ENCODE measurements around the gene ADGRL3.

The ADGRL3 gene

DNA sequence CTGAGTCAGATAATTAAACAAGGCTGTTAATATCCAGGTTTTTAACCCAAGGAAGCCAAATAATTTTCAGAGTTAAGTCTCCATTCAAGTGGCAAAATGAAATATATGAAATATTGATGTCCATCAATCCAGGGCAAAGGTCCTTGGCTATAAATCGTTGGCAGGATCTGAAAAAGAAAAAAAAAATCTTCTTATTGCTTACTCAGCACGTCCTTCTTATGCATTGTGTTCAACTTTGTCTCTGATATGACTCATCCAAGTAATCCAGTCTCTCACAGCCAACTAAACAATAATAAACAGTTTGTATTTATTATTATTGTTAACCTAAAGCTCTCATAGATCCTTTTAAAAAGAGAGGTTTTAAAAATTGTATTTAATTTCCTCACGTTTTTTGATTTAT is 851.2 kb downstream of the ADGRL3 start:
- no peak for DNase-seq

DNA sequence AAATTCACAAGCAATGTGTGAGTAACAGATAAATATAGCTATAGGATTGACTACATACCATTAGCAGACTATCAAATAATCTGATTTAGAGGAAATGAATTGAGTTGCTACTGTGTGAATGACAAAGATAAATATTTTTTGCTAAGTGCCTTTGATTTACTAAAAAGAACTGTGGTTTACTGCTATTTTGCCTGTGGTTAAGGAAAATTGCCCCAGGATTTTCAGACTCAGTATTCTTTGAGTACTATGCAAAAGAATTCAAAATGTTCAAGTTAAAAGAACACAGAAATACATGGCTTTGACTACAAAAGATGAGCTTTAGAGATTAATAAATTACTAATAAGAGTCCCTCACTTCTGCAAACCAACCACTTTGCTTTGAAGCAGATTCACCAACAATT is 853.8 kb downstream of the ADGRL3 start:
- peak; percentile 3 for DNase-seq

DNA sequence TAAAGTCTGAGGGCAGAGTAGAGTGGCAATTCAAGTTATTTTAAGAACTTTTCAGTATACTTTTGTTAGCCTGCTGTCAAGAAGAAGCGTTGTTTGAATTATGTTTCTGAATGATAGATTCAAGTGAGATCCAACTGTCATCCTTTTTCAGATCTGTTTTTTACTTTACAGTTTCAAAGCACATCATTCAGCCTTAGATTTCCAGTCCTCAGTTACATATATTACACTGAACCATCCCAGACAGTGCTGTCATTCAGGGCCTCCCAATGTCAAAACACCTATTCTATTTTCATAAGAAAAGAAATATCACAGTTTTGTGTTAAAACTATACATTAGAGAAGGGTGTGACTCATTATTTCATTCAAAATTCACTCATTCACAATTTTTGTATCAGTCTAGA is 856.9 kb downstream of the ADGRL3 start:
- DNase-seq, result no peak

DNA sequence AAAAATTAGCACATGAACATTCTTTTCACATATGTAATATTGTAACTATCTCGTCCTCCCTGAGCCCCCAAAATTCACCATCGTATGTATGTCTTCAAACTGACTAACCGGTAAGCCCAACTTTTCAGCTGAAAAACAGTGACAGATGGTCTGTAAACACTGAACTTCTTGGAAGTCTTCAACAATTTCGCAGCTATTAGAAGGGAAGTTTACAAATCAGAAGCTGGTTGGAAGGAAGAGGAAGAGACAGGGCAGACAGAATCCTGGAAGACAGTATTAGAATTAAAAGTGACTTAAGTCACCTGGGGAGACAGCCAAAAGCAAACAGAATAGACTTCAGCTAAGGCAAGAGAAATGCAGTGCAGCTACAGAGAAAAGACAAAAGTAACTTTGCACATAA is 858.4 kb downstream of the ADGRL3 start:
- DNase-seq, result no peak

DNA sequence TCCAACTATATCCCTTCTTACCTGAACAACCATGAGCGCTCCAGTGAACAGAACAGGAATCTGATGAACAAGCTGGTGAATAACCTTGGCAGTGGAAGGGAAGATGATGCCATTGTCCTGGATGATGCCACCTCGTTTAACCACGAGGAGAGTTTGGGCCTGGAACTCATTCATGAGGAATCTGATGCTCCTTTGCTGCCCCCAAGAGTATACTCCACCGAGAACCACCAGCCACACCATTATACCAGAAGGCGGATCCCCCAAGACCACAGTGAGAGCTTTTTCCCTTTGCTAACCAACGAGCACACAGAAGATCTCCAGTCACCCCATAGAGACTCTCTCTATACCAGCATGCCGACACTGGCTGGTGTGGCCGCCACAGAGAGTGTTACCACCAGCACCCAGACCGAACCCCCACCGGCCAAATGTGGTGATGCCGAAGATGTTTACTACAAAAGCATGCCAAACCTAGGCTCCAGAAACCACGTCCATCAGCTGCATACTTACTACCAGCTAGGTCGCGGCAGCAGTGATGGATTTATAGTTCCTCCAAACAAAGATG is 870.2 kb downstream of the ADGRL3 start:
- no peak for DNase-seq

DNA sequence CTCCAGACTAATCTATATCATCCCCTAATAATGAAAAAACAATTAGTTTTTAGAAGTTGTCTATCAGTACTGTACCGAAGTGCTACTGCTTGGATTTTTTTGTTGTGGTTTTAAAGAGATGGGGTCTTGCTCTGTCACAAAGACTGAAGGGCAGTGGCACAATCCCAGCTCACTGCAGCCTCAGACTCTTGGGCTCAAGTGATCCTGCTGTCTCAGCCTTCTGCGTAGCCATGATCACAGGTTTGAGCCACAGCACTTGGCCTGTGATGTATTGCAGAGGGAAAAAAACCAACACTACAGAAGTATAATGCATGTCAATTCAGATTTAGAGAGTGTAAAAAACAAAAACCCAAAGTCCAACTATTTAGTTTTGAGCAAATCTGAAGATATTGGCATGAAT is 875.0 kb downstream of the ADGRL3 start:
- no peak for DNase-seq

DNA sequence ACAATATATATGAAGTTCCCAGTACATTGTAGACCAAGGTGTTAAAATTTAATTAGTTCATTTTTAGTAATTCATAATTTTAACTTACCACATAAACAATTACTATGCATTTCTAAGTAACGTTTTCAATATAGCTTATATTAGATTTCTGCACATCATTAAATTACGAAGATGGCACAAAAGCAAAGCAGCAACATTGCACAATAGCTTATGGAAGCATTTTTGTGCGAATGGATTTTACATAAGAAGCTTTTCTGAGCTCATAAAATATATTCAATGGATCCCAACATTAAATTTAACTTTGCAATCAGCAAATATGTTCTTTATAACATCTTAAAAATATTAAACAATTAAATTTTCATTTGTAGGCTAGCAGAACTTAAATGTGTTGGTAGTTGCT is 875.4 kb downstream of the ADGRL3 start:
- no peak for DNase-seq

DNA sequence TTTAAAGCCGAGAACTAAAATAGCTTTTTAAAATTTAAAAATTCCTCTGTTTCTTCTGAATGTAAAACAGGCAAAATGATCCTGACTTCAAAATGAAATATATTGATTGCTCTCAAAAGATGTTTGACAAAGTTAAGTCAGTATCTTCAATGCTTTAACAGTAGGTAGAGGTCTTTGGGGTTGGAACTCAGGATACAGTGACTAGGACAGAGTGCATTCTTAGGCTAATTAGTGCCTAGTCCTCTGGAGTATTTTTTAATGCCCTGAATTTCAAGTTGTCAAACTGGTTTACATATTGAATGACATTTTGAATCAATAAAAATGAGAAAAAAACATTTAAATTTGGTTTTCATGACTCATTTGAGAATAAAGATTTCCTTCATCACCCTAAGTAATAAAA is 877.3 kb downstream of the ADGRL3 start:
- no peak for DNase-seq

DNA sequence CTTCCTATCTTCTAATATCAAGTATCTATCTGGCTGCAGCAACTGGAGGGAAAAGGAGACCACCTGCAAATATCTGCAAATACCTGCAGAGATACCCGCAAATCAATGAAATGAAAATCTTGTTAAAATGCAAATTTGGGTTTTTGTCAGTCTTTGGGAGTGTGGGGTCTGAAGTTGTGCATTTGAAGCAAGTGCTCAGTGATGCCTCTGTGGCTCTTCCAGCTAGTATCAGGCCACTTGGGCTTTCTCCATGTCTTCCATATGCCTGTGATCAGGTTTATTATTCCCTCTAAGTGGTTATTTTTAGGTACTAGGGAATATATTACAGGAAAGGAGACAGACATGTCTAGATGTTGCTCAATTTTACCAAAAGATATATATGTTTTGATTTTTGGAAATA is 880.3 kb downstream of the ADGRL3 start:
- DNase-seq, result no peak

DNA sequence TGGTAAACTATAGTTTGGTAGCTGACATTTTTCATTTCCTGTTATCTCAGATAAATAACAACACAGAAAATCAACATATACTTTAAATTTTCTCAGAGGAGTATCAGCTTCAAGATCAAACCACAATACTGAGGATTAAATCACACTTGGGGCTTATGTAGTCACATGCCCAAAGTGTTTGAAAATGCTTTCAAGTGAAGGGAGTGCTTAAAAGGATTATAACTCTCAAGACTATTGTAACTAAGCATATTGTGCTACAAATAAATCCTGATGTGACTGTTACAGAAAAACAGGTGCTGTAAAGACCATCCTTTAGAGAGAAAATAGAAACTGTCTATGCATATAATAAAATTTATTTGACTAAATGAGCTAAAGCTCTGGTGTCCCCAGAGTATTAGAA is 887.6 kb downstream of the ADGRL3 start:
- DNase-seq, result no peak

DNA sequence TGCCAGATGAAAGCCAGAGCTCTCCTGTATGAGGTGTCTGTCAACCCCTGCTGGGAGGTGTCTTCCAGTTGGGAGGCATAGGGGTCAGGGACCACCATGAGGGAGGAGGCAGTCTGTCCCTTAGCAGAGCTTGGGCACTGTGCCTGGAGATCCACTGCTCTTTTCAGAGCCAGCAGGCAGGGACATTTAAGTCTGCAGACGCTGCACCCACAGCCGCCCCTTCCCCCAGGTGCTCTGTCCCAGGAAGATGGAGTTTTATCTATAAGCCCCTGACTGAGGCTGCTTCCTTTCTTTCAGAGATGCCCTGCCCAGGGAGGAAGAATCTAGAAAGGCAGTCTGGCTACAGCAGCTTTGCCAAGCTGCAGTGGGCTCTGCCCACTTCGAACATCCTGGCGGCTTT is 893.6 kb downstream of the ADGRL3 start:
- DNase-seq, result no peak

DNA sequence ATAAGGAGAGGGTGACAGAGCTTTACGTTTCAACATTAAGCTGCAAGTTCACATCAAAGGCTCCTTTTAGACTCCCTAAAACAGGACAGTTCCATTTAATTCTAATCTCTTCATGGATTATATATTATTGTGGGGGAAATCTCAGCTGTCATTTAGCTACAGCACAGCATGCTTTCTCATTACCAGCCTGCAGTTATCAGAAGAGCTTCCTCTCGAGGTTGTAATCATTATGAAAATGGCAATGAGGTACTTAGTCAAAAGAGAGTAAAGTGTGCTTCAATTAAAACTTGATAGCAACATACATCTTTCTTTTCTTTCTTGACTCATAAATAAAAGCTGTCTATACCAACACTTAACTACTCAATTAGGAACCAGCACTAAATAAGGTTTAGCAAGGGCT is 896.8 kb downstream of the ADGRL3 start:
- no peak for DNase-seq

DNA sequence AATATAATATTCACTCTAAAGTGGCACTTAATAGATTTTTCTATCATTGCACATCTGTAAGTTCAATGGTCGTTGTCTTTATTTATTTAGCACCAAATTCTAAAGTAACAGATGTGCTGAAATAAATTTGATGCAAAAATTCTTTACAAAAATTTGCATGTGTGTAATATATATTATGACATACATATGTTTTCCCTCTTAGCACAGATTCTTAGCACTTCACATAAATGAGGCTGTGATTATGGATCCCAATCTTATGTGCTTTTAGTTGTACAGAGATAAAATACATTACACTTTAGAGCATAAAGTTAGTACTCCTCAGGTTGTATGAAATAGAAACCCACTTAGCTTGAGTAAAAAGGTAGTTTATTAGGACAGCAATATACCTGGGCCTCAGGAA is 915.1 kb downstream of the ADGRL3 start:
- DNase-seq, result no peak

DNA sequence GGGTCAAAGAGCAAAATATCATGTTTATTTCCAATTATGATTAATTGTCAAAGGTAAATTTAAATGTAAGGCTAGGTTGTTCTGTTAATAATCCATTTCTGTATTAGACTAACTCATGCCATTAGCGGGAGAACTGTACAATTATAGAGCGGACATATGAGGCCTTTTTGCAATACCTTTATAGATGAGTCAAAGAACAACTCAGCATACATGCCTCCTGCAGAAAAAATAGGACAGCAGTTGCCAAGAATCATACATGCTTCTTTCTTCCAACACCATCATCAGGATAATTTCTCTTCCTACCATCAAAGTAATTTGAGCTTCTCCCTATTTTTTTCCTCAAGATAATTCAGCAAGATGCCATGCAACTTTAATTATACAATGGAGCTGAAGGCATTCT is 917.8 kb downstream of the ADGRL3 start:
- DNase-seq, result peak; percentile 42

DNA sequence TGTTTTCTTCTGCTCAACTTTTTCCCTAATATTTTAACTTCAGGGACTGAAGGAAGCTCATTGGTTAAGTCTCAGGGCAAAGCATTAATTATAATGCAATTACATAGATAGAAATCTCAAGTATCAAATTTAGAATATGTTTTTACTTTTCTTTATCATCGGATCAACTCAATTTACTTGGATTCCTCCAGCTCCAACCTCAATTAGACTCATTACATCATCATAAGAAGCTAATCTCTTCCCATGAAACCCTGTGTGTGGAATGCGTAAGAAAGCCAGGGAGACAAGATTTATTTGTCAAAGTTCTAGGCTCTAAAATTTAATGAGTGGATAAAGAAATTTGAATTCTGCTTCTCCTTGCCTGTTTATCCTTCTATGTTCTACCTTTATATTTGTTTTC is 918.4 kb downstream of the ADGRL3 start:
- DNase-seq, result peak; percentile 11

DNA sequence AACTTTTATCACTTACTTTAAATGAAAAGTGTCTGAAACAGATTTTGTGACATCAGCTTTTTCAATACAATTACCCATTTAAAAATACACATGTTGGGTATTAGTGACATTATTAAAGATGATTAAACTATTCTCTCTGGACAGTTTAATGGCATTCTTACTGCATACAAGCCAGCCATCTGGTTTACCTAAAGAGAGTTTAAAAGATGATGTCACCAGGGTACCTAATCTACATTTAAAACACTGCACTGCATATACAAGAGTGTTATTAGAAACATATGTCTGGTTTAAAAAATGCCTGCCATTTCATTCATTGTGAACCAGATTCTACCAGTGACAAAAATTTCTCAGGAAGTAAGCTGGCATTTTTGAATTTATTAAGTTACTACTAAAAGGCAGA is 919.1 kb downstream of the ADGRL3 start:
- DNase-seq, result peak; percentile 38

DNA sequence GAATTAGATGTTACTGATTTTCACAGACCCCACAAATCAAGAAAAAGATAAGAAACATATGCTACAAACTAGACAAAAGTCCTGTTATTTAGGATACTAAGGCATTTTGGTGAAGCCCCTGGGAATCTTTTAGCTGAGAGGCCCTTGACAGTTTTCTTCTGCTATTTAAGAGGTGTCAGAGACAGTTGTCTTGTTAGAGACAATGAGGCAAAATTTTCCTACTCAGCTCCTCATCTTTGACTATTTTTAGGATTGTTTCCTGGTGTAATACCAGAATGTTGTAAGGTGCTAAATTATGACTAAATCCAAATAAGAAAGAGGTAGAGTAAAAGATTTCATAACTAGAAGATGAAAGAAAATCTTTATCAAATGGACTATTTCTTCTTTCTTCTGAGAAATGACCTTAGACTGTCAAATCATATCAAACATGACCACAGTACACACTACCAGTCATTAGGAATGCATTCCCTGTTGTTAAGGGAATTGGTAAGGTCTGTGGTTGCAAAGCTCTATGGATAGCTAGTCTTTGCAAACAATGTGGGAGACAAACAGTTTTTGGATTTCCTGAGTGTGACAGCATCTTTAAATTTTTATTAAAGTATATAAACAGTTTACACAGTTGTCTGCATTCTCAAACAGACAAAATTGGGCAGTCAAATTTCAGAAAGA is 926.1 kb downstream of the ADGRL3 start:
- DNase-seq, result no peak
